ENCODE measurements around the gene NECTIN4.

GRCh38 chr1:161099090-161099802 lies 9.9 kb upstream of the NECTIN4 start:
- TF ChIP-seq REST (IDR thresholded peaks at IDR 0.05; ENCODE audit: low read depth) (no peak), EGR1 (IDR thresholded peaks at IDR 0.05) (no peak), RAD21 (IDR thresholded peaks at IDR 0.05; ENCODE audit: low read depth) (no peak)
